Parathyroid adenoma (tissue), 2 donors: ENCODE measurements around the gene NRIP1.

Source experiments
- H2AFZ ChIP-seq: fragments of 300-600 bp; sonication (generic); one replicate; pipeline ENCODE4 v1.7.0; 2017; ENCODE audit warnings: antibody characterized with exemption, mild to moderate bottlenecking
- H3K27ac ChIP-seq: fragments of 300-600 bp; sonication (generic); one replicate; pipeline ENCODE4 v1.7.0; 2017
- H3K27me3 ChIP-seq: fragments of 300-600 bp; sonication (generic); one replicate; pipeline ENCODE4 v1.7.0; 2017; ENCODE audit warnings: low read length; ENCODE audit not compliant: control insufficient read depth, insufficient read depth
- H3K36me3 ChIP-seq: fragments of 300-600 bp; sonication (generic); one replicate; pipeline ENCODE4 v1.7.0; 2017; ENCODE audit warnings: low read length; ENCODE audit not compliant: control insufficient read depth, insufficient read depth
- H3K4me1 ChIP-seq: fragments of 300-600 bp; sonication (generic); one replicate; pipeline ENCODE4 v1.7.0; 2017; ENCODE audit warnings: control low read depth
- H3K4me2 ChIP-seq: fragments of 300-600 bp; sonication (generic); one replicate; pipeline ENCODE4 v1.7.0; 2017; ENCODE audit warnings: low read length
- H3K4me3 ChIP-seq: fragments of 300-600 bp; sonication (generic); one replicate; pipeline ENCODE4 v1.7.0; 2017; ENCODE audit warnings: low read depth, low read length
- H3K79me2 ChIP-seq: fragments of 300-600 bp; sonication (generic); one replicate; pipeline ENCODE4 v1.7.0; 2017; ENCODE audit warnings: control low read depth
- H3K9ac ChIP-seq: fragments of 300-600 bp; sonication (generic); one replicate; pipeline ENCODE4 v1.7.0; 2017; ENCODE audit warnings: mild to moderate bottlenecking
- H3K9me3 ChIP-seq: fragments of 300-600 bp; sonication (generic); one replicate; pipeline ENCODE4 v1.7.0; 2017; ENCODE audit warnings: low read length; ENCODE audit not compliant: control insufficient read depth
- TF ChIP-seq, protein P1 (sequence below): fragments of 300-600 bp; sonication (generic); IDR thresholded peaks from one replicate; pipeline ENCODE4 v1.7.0; 2017; ENCODE audit warnings: antibody characterized with exemption, mild to moderate bottlenecking
- donor health status: primary hyperparathyroidism.

The NRIP1 gene

DNA sequence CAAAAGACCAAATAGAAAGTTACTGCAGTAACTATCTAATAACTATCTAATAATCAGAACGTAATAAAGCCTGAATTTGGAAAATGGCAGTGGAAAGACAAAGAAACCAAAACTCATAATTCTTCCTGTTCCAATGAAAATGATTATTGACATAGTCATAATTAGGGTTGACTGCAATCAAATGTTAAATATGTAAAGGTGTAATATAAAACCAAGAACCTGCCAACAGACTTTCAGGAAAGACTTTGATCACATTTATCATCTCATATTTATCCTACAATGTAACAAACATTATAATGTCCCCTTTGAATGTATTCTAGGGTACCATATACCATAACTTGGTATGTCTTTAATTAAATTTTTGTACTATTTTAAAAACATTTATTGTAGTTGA, 26.9 kb downstream of the NRIP1 start:
- no peak overlapping the region for H3K4me3 ChIP-seq
- H2AFZ ChIP-seq, result no peak overlapping the region
- no peaks in the 10 kb centered on the region for H3K36me3 ChIP-seq
- TF ChIP-seq, protein P1, sequence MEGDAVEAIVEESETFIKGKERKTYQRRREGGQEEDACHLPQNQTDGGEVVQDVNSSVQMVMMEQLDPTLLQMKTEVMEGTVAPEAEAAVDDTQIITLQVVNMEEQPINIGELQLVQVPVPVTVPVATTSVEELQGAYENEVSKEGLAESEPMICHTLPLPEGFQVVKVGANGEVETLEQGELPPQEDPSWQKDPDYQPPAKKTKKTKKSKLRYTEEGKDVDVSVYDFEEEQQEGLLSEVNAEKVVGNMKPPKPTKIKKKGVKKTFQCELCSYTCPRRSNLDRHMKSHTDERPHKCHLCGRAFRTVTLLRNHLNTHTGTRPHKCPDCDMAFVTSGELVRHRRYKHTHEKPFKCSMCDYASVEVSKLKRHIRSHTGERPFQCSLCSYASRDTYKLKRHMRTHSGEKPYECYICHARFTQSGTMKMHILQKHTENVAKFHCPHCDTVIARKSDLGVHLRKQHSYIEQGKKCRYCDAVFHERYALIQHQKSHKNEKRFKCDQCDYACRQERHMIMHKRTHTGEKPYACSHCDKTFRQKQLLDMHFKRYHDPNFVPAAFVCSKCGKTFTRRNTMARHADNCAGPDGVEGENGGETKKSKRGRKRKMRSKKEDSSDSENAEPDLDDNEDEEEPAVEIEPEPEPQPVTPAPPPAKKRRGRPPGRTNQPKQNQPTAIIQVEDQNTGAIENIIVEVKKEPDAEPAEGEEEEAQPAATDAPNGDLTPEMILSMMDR, result no peak
- H3K27ac ChIP-seq, result no peak overlapping the region
- H3K27me3 ChIP-seq, result no peaks in the 10 kb centered on the region
- peaks cover 4% of the 10 kb centered on the region for H3K4me1 ChIP-seq
- H3K9me3 ChIP-seq, result no peaks in the 10 kb centered on the region
- no peak overlapping the region for H3K4me2 ChIP-seq
- no peak overlapping the region for H3K9ac ChIP-seq
- peaks cover 5% of the 10 kb centered on the region for H3K79me2 ChIP-seq

DNA sequence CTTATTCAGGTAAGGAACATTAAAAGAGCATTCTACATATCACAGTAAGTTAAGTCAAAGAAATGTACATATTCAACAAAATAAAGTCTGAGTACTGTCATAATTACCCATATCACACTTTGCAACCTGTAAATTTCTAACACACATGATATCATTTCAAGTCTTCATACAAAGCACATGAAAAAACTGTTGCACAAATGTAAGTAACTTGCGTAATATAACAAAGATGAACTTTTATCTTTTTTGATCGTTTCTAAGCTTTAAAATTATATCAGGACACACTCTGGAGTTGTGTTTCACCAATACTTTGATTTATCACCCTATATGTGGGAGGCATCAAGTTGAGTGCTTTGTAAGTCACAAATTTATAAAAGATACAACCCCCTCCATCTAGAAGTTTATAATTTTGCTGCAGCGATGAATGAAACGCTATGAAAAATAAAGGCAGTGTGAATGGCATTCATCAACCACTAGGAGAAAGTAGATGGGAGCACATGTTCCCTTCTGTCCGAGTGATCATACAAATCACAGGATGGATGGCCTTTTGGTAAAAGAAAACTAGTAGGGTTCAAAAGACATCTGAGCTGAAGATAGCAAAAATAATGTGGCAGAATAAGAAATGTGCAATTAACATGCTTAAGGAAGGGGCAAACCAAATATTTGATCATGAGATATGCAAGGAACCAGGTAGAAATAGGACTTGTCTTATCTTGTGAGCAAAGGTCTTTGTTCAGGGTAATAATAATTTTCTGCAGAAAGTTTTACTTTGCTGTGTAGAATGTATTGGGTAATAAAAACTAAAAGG, 27.5 kb downstream of the NRIP1 start:
- Histone ChIP-seq H3K27me3 (no peaks in the 10 kb centered on the region), H2AFZ (no peak overlapping the region), H3K79me2 (peaks cover 5% of the 10 kb centered on the region), H3K9ac (no peak overlapping the region), H3K36me3 (no peaks in the 10 kb centered on the region), H3K4me3 (no peak overlapping the region), H3K9me3 (no peaks in the 10 kb centered on the region), H3K4me1 (peaks cover 4% of the 10 kb centered on the region), H3K4me2 (no peak overlapping the region), H3K27ac (no peak overlapping the region)
- TF ChIP-seq, protein P1, result no peak

DNA sequence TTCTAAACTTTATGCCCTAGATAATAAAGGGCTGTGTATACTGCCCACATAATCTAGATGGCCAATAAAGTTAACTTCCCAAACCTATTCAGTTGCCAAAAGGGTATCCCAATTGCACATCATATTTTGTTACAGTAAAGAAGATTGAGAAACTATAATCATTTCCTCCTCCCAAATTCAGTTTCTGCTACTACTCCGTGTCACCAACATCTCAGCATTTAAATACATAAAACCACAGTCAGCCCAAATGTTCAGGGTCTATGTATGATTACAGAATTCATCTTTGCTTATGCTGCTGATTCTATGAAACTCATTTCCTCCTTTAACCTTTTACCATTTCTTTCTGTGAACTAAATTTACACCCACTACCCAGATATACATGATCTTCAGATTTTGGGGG, 28.6 kb downstream of the NRIP1 start:
- TF ChIP-seq, protein P1, result no peak
- Histone ChIP-seq H2AFZ (no peak overlapping the region), H3K9ac (no peak overlapping the region), H3K4me1 (peaks cover 4% of the 10 kb centered on the region), H3K4me2 (no peak overlapping the region), H3K4me3 (no peak overlapping the region), H3K36me3 (no peaks in the 10 kb centered on the region), H3K27me3 (no peaks in the 10 kb centered on the region), H3K79me2 (peaks cover 9% of the 10 kb centered on the region), H3K9me3 (no peaks in the 10 kb centered on the region), H3K27ac (no peak overlapping the region)

DNA sequence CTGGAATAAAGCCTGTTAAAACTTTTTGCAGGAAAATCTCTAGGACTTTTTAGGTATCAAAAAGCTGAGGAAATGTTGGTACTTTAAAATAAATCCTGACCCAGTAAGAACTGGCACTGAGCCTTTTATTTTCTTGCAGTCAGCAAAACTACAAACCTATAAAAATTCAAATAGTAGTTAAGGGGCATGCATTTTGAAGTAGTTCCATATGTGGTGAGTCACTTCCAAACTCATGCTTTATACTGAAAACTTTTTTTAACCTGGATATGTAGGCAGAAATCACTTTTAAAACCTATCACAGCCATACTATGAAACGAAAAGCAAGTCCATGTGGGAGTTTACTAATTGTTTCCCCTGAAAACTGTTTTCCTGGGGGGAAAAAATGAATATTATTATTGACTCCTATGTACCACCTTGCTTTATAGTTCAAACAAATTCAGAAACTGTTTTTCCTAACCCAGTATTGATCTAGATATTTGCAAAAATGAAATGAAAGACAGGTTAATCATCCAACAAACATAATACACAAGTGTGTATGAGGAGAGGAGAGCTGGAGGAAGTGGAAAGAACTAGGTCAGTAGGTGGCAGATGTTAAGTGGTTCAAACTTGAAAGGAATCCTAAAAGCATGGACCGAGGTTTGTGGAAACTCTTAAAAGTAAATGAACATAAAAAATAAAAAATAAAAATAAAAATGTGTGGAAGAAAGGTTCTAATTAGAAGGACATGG, 30.5 kb downstream of the NRIP1 start:
- TF ChIP-seq, protein P1, result no peak

More for the DNA sequence above, 30.5 kb downstream of the NRIP1 start:
- Histone ChIP-seq H3K36me3 (no peaks in the 10 kb centered on the region), H2AFZ (no peak overlapping the region), H3K79me2 (peaks cover 11% of the 10 kb centered on the region), H3K4me1 (peaks cover 4% of the 10 kb centered on the region), H3K4me3 (no peak overlapping the region), H3K9me3 (no peaks in the 10 kb centered on the region), H3K4me2 (no peak overlapping the region), H3K9ac (no peak overlapping the region), H3K27me3 (no peaks in the 10 kb centered on the region), H3K27ac (no peak overlapping the region)
